DMS 273 (cell line): Measurements from ENCODE around the gene GABRB1.

Experiments used
- DNase-seq: peaks from one replicate; lab custom pipeline; 2025; ENCODE audit not compliant: unreplicated experiment; lab: John Stamatoyannopoulos, UW

Gene GABRB1

DNA sequence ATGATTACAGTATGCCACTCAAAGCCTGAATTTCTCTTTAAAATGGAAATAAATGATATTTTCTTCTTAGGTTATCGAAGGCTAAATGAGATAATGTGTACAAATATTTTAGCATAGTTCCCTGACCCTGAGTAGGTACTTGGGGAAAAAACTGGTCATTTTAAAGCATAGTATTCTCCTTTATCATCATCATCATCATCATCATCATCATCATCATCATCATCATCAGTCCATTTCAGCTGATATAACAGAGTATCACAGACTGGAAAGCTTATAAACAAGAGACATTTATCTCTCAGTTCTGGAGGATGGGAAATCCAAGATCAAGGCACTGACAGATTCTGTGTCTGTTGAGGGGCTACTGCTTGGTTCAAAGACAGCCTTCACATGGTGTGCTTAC is 13.9 kb downstream of the GABRB1 start:
- no peak for DNase-seq

- no peak for DNase-seq
Measured at GRCh38 chr4:47049347-47049746, 18.0 kb downstream of the GABRB1 start.

- peak; percentile 67 for DNase-seq
Measured at GRCh38 chr4:47050761-47051725, 19.7 kb downstream of the GABRB1 start.

GRCh38 chr4:47053485-47053884 is 22.1 kb downstream of the GABRB1 start:
- DNase-seq, result no peak

- DNase-seq, result no peak
Measured at GRCh38 chr4:47054130-47054529, 22.8 kb downstream of the GABRB1 start.

GRCh38 chr4:47057991-47058390 is 26.6 kb downstream of the GABRB1 start:
- no peak for DNase-seq

- DNase-seq, result no peak
Measured at GRCh38 chr4:47060561-47060960, 29.2 kb downstream of the GABRB1 start.

DNA sequence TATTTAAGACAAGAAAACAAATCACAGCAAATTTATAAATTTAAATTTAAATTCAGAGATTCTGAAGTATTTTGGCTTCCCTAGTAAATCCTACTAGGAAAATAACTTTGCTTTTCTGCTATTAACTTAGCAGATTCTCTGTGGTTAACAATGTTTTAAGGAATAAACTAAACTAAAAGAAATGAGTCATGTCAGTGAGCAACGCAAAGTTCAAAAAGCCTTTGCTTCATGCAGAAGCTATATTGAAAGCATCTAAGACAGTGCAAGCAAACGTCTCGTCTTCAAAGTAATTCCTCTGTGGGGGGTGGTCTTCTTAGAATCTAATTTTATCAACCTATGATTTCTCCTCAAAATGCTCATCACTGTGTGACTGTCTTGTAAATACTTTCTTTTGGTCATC is 30.1 kb downstream of the GABRB1 start:
- DNase-seq, result no peak

- no peak for DNase-seq
Measured at GRCh38 chr4:47065051-47065481, 33.7 kb downstream of the GABRB1 start.

GRCh38 chr4:47068986-47069385 is 37.6 kb downstream of the GABRB1 start:
- no peak for DNase-seq

DNA sequence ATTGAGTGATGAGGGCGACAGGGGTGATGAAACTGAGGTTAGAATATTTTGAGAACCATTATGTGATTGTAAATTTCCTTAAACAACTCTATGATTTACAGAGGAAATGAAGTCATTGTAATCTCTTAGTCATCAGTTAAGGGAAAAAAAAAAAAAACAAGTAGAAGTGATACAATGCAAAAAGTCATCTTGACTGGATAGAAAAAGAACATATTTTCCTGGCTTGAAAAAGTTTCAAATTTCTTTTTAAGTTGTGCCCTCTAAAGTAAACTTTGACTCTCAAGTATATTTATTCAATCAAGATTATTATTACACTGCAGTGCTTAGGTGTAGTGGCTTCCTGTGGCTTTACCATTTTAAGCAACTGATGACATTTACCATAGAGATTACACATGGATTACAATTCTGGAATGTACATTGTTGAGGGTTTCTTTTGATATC is 40.6 kb downstream of the GABRB1 start:
- DNase-seq, result no peak

GRCh38 chr4:47073647-47074046 is 42.3 kb downstream of the GABRB1 start:
- DNase-seq, result no peak

- peak; percentile 19 for DNase-seq
Measured at GRCh38 chr4:47074816-47075215, 43.4 kb downstream of the GABRB1 start.

- DNase-seq, result no peak
Measured at GRCh38 chr4:47075262-47075661, 43.9 kb downstream of the GABRB1 start.

GRCh38 chr4:47075919-47076318 is 44.6 kb downstream of the GABRB1 start:
- peak; percentile 79 for DNase-seq

DNA sequence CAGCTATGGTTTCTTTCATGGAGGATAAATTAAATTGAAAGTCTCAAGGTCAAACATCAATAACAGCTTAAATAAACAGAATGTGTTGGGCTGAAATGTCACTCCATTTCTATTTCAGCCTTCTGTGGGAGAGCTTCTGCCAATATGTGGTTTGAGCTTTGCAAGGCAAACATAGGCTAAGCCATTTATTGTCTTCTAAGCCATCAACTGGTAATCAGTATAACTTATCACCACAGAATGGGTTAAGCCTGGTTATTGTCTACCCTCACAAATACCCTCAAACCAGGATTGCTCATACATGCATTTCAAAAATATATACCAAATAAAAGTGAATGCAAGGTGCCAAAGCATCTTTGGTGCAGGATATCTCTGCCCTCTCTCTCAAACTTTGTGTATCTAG is 52.7 kb downstream of the GABRB1 start:
- peak; percentile 6 for DNase-seq

- DNase-seq, result no peak
Measured at GRCh38 chr4:47084795-47085194, 53.4 kb downstream of the GABRB1 start.

- DNase-seq, result no peak
Measured at GRCh38 chr4:47088298-47088697, 56.9 kb downstream of the GABRB1 start.

- DNase-seq, result no peak
Measured at GRCh38 chr4:47095884-47096283, 64.5 kb downstream of the GABRB1 start.

GRCh38 chr4:47101453-47101852 is 70.1 kb downstream of the GABRB1 start:
- DNase-seq, result no peak

DNA sequence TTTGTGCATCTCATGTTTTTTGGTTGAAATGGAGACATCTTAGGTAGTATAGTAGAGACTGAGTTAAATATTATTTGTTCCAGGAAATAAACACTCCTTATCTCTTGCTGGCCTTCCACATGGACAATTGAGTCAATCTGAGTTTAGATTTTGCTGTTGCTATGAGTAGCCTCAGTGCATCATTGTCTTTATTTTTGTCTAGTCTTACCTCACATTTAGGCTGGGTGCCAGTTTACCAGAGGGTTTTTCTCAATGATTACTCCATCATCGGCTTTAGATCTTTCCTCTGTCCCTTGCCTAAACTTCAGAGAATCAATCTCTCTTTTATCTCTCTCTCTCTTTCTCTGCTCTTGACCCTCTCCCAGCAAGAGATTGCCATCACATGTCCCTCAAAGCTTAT is 73.6 kb downstream of the GABRB1 start:
- DNase-seq, result no peak

GRCh38 chr4:47106561-47106960 is 75.2 kb downstream of the GABRB1 start:
- no peak for DNase-seq

DNA sequence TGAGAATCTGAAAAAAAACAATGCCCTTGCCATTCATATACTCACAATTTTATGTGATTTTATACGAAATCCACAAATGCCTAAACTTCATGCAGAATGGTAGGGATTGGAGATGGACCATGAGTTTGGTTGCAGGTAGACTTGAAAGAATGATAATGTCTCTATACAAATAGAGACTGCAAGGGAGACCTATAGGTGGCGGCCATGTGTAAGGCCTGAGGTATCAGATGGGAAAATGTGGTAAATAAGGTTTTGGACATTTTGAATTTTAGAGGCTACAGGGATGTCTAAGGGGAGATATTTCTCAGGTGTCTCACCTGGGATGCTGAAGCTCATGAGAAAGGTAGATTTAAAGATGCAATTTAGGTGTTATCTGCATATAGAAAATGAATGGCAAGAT is 78.0 kb downstream of the GABRB1 start:
- no peak for DNase-seq
